Prostate gland (tissue), 2 donors: Measurements from ENCODE around the gene ERBIN.

ENCODE experiments used
- POLR2A ChIP-seq: fragments of 450-650 bp; IDR thresholded peaks from one replicate; pipeline ENCODE4 v1.6.1; 2016; ENCODE audit warnings: antibody characterized with exemption, mild to moderate bottlenecking
- POLR2AphosphoS5 ChIP-seq: sonication (generic); formaldehyde crosslinking; IDR thresholded peaks from one replicate; pipeline ENCODE4 v1.6.1; 2017; ENCODE audit warnings: antibody characterized with exemption
- TF ChIP-seq, protein P1 (sequence below), 4 experiments: fragments of 200-600 bp in 2 of 4; fragments of 450-650 bp in 2 of 4; sonication (generic) in 2 of 4; IDR thresholded peaks; 1 replicate in 3 of 4; 2 replicates in 1 of 4; pipeline ENCODE4 v1.5.1; 2016 to 2019; ENCODE audit warnings: antibody characterized with exemption in 4 of 4, mild to moderate bottlenecking in 2 of 4, moderate library complexity in 2 of 4

DNA sequence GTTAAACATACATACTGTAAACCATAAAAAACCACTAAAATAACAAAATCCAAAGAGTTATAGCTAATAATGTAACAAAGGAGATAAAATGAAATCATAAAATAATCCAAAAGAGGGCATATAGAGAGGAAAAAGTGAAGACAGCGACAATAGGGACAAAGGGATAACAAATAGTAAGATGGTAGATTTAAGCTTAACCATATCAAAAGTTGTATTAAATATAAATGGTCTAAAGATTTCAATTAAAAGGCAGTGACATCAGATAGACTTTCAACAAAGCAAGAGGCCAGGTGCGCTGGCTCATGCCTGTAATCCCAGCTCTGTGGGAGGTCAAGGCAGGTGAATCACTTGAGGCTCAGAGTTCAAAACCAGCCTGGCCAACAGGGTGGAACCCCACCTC is 163.0 kb downstream of the ERBIN start:
- TF ChIP-seq, protein P1, sequence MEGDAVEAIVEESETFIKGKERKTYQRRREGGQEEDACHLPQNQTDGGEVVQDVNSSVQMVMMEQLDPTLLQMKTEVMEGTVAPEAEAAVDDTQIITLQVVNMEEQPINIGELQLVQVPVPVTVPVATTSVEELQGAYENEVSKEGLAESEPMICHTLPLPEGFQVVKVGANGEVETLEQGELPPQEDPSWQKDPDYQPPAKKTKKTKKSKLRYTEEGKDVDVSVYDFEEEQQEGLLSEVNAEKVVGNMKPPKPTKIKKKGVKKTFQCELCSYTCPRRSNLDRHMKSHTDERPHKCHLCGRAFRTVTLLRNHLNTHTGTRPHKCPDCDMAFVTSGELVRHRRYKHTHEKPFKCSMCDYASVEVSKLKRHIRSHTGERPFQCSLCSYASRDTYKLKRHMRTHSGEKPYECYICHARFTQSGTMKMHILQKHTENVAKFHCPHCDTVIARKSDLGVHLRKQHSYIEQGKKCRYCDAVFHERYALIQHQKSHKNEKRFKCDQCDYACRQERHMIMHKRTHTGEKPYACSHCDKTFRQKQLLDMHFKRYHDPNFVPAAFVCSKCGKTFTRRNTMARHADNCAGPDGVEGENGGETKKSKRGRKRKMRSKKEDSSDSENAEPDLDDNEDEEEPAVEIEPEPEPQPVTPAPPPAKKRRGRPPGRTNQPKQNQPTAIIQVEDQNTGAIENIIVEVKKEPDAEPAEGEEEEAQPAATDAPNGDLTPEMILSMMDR (IDR thresholded peaks at IDR 0.05), result no peak
- no peak for TF ChIP-seq POLR2A
- TF ChIP-seq POLR2AphosphoS5, result no peak
